Suprapubic skin (tissue), 3 donors: ENCODE measurements around the gene IL17B.

Source experiments
- CTCF ChIP-seq, 2 donors: fragments of 200-600 bp in 1 of 2; fragments of 450-650 bp in 1 of 2; sonication (generic) in 1 of 2; IDR thresholded peaks; one replicate each; pipeline ENCODE4 v1.5.1; 2016 to 2019; ENCODE audit warnings: antibody characterized with exemption in 2 of 2, mild to moderate bottlenecking in 1 of 2, moderate library complexity in 1 of 2
- EP300 ChIP-seq: sonication (generic); formaldehyde crosslinking; IDR thresholded peaks from one replicate; pipeline ENCODE4 v1.6.1; 2017; ENCODE audit warnings: antibody characterized with exemption
- POLR2A ChIP-seq, 2 donors: fragments of 450-650 bp; IDR thresholded peaks; one replicate each; pipeline ENCODE4 v1.6.1; 2017; ENCODE audit warnings: antibody characterized with exemption in 2 of 2, mild to moderate bottlenecking in 2 of 2, moderate library complexity in 2 of 2

- TF ChIP-seq CTCF (IDR thresholded peaks at IDR 0.05) = no peak
- no peak for TF ChIP-seq EP300
- no peak for TF ChIP-seq POLR2A (IDR thresholded peaks at IDR 0.05)
Observed at GRCh38 chr5:149353911-149354310, 25.2 kb downstream of the IL17B start.
